Fibroblast of mammary gland (primary cell): ENCODE measurements around the gene PEX11A.

Experiments used
- DNase-seq: peaks from one replicate; pipeline ENCODE4 v3.0.0-alpha.2; 2010; ENCODE audit warnings: low read depth
- H3K4me3 ChIP-seq: 2 replicates; pipeline ENCODE4 v1.5.1; 2011; ENCODE audit warnings: low read depth, mild to moderate bottlenecking, low read length, moderate library complexity; ENCODE audit not compliant: control insufficient read depth
- CTCF ChIP-seq: conservative IDR thresholded peaks from 2 replicates; pipeline ENCODE4 v1.5.1; 2011; ENCODE audit warnings: low read depth, low read length, inconsistent platforms; ENCODE audit not compliant: control insufficient read depth, insufficient read depth

Gene PEX11A

DNA sequence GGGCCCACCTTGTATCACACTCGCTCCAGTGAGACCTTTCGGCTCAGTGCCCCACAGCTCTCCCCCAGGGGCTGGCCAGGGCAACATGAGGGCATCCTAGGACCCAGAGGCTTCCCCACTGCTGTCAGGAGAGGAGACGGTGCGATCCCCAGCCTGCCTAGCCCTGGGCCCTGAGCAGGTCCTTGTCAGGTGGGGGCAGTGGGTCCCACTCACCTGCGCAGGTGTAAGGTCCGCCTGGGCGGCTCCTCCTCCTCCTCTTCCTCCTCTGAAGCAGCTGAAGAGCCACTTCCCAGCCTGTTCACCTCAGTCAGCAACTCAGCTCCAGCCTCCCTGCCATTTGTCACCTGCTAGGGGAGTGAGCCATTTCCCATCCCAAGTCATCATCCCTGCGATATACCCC is 44.9 kb downstream of the PEX11A start:
- TF ChIP-seq CTCF, result no peak
- H3K4me3 ChIP-seq, result no peak overlapping the region
- DNase-seq, result no peak

DNA sequence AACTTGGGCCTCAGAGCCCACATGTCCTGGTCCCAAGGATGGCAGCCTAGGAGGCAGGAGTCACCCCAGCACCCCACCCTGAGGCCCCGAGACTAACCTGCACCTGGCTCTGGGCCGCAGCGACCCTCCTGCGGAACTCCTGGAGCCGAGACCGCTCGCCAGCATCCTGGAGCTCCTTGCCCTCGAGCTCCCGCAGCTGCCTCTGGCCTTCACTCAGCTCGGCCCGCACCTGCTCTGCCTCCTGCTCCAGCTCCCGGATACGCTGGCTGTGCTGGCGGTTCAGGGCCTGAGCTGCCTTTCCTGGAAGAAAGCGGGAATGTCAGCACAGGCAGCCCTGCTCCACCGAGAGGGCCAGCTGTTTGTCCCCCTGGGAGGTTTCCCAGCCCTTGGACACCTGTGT is 48.4 kb downstream of the PEX11A start:
- H3K4me3 ChIP-seq, result no peak overlapping the region
- DNase-seq, result no peak
- no peak for TF ChIP-seq CTCF

DNA sequence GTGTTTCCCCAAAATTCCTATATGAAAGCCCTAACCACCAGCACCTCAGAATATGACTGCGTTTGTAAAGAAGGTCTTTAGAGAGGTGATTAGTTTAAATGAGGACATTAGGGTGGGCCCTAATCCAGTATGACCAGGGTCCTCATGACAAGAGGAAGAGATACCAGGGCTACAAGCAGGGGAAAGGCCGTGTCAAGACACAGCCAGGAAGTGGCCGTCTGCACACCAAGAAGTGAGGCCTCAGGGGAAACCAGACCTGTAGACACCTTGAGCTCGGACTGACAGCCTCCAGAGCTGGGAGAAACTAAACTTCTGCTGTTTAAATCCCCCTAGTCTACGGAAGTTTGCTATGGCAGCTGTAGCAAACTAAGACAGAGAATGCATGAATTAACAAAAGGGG is 49.5 kb downstream of the PEX11A start:
- no peak overlapping the region for H3K4me3 ChIP-seq
- no peak for DNase-seq
- TF ChIP-seq CTCF, result no peak

DNA sequence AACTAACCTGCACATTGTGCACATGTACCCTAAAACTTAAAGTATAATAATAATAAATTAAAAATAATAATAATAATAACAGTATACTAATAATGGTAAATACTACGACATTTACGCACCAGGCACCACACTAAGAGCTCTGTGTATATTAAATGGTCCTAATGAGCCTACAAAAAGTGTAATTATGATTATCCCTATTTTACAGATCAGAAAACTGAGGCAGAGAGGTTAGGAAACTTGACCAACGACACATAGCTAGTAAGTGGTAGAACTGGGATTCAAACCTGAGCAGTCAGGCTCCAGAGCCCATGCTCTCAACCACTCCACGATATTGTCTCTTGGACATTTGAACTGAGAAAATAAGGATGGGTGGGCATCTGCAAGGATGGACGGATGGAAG is 50.3 kb downstream of the PEX11A start:
- no peak for TF ChIP-seq CTCF
- no peak for DNase-seq
- H3K4me3 ChIP-seq, result no peak overlapping the region

DNA sequence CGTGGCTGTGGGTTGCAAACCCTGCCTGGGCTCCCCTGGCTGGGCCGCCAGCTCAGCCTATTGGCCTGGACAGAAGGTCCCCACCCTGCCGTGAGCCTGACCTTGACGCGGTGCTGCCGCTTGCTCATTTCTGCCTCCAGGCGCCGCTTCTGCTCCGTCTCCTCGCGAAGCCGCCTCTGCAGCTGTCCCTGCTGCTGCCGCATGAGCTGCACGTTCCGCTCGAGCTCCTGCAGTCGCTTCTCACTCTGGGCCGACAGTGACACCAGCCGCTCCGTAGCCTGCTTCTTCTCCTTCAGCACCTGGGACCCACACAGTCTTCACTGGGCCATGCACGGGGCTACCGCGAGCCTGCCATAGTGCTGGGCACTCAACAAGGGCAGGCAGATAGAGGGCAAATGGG is 57.0 kb downstream of the PEX11A start:
- H3K4me3 ChIP-seq, result no peak overlapping the region
- TF ChIP-seq CTCF, result no peak

GRCh38 chr15:89632563-89633430 is 57.8 kb downstream of the PEX11A start:
- no peak for TF ChIP-seq CTCF
- no peak overlapping the region for H3K4me3 ChIP-seq
- no peak for DNase-seq

More for the DNA sequence above, 57.0 kb downstream of the PEX11A start:
- DNase-seq, result no peak
